Nephron progenitor cell (in vitro differentiated cells): ENCODE measurements around the gene LHX5.

Experiments
- DNase-seq: peaks from one replicate; pipeline ENCODE4 v3.0.0; 2021
- H3K27ac Mint-ChIP-seq: 2 replicates; pipeline ENCODE4 v1.8.0; 2021; ENCODE audit warnings: mild to moderate bottlenecking, moderate library complexity, mixed read lengths
- H3K27me3 Mint-ChIP-seq: 2 replicates; pipeline ENCODE4 v1.8.0; 2021; ENCODE audit warnings: mild to moderate bottlenecking, low read depth, mixed read lengths; ENCODE audit not compliant: poor library complexity
- H3K36me3 Mint-ChIP-seq: 2 replicates; pipeline ENCODE4 v1.8.0; 2021; ENCODE audit warnings: low read depth, mixed read lengths
- H3K4me1 Mint-ChIP-seq: 2 replicates; pipeline ENCODE4 v1.8.0; 2021; ENCODE audit warnings: mixed read lengths
- H3K4me3 Mint-ChIP-seq: 2 replicates; pipeline ENCODE4 v1.8.0; 2021; ENCODE audit warnings: mild to moderate bottlenecking, moderate library complexity, mixed read lengths
- H3K9me3 Mint-ChIP-seq: 2 replicates; pipeline ENCODE4 v1.8.0; 2021; ENCODE audit warnings: mild to moderate bottlenecking, moderate library complexity, mixed read lengths
- TF ChIP-seq, protein P1 (sequence below): fragments of 200-600 bp; sonication (generic); IDR thresholded peaks from 2 replicates; pipeline ENCODE4 v1.5.0; 2021; ENCODE audit warnings: antibody characterized with exemption

Gene LHX5

DNA sequence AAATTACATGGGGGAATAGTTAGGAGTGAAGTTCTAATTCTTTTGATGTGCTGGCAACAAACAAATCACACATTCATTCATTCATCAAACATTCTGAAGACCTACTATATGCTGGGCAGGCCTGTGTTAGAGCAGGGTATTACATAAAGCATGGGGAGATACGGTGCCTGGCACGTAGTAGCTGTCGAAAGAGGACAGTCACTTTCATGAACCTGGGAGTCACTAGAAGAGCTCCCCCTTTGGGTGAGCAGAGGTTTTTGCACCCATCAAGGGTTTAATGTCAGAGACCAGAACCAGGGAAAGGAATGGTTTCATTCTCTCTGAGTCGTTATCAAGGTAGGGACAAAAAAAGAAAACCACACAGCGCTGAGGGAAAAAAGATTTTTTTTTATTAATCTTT, 10.0 kb downstream of the LHX5 start:
- H3K4me3 Mint-ChIP-seq, result no peak overlapping the region
- H3K27me3 Mint-ChIP-seq, result peaks cover 99% of the 10 kb centered on the region

DNA sequence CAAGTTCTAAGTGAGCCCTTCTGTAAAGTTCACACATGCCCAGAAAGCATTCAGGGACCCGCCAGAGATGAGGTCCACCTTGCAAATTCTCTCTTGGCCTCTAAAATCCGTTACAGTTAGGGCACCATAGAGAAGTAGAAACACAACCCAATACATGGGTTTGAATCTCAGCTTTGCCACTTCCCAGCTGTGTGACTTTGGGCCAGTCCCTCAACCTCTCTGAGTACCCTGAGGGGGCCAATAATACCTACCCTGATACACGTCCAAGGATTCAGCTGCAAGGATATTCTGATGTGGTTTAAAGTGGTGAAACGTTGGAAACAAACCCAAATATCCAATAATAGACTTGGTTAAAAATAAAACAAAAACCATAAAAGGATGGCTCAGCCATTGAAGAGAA, 11.7 kb downstream of the LHX5 start:
- TF ChIP-seq, protein P1, sequence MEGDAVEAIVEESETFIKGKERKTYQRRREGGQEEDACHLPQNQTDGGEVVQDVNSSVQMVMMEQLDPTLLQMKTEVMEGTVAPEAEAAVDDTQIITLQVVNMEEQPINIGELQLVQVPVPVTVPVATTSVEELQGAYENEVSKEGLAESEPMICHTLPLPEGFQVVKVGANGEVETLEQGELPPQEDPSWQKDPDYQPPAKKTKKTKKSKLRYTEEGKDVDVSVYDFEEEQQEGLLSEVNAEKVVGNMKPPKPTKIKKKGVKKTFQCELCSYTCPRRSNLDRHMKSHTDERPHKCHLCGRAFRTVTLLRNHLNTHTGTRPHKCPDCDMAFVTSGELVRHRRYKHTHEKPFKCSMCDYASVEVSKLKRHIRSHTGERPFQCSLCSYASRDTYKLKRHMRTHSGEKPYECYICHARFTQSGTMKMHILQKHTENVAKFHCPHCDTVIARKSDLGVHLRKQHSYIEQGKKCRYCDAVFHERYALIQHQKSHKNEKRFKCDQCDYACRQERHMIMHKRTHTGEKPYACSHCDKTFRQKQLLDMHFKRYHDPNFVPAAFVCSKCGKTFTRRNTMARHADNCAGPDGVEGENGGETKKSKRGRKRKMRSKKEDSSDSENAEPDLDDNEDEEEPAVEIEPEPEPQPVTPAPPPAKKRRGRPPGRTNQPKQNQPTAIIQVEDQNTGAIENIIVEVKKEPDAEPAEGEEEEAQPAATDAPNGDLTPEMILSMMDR, result no peak
- Mint-ChIP-seq H3K4me1 (peaks cover 14% of the 10 kb centered on the region), H3K9me3 (no peaks in the 10 kb centered on the region), H3K4me3 (no peak overlapping the region), H3K27me3 (peaks cover 87% of the 10 kb centered on the region), H3K36me3 (no peaks in the 10 kb centered on the region), H3K27ac (no peak overlapping the region)
- DNase-seq, result no peak

More for the DNA sequence above, 10.0 kb downstream of the LHX5 start:
- Mint-ChIP-seq H3K9me3 (no peaks in the 10 kb centered on the region), H3K36me3 (no peaks in the 10 kb centered on the region), H3K27ac (no peak overlapping the region), H3K4me1 (peaks cover 20% of the 10 kb centered on the region)
- TF ChIP-seq, protein P1, result peak; percentile 32
- no peak for DNase-seq

DNA sequence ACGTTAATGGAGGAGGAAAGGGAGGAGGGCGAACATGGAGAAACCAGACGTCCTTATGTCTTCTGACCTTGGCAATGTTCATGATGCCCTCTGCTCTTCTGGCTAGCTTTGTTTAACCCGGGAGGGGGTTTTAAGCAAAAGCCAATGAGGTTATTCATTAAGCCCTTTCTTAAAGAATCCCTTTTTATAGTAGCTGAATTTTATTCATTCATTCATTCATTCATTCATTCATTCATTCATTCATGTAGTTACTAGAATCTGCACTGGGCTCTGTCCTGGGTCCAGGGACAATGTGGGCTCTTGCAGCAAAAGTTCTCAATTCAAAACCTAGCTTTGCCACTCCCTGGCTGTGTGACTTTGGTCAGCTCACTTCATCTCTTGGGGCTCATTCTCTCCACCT, 14.0 kb downstream of the LHX5 start:
- Mint-ChIP-seq H3K4me3 (no peak overlapping the region), H3K4me1 (no peaks in the 10 kb centered on the region), H3K9me3 (no peaks in the 10 kb centered on the region), H3K36me3 (no peaks in the 10 kb centered on the region), H3K27me3 (peaks cover 73% of the 10 kb centered on the region), H3K27ac (no peak overlapping the region)
- TF ChIP-seq, protein P1, result no peak
- DNase-seq, result no peak

DNA sequence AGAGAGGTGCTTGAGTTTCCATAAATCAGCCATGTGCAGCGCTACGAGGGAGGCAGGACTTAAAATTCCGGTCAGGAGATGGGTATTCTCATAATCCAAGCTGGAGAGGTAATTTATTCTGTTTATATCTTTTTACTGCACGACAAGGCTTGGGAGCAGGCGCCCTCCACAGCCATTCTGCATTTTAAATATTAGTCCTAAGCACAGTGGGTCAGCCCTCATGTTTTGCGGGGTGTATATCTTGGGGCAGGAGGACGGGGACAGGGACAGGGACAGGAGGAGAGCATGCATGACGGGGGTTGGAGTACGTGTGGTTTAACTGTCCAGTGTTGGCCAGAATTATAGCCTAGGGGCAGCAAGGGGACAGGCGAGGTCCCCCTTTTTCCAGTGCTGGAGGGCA, 14.5 kb downstream of the LHX5 start:
- TF ChIP-seq, protein P1, result no peak
- H3K36me3 Mint-ChIP-seq, result no peaks in the 10 kb centered on the region

DNA sequence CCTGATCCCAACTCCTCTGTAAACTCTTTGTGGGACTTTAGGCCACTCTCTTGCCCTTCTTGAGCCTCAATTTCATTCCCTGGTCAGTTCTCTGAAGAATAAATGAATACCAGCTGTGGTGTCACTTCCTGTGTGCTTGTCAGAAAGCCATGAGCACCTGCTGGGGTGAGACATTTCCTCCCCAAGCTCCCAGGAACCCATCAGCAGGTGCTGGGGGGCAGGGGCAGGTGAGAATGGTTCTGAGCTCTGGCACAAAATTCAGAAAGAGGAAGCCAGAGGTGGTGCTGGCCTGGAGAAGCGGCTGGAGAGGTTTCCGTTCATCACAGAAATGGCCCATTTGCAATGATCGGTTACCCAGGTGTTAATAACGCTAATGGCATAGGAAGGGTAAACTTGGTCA, 14.9 kb downstream of the LHX5 start:
- H3K27me3 Mint-ChIP-seq, result peaks cover 71% of the 10 kb centered on the region
- DNase-seq, result no peak
- no peaks in the 10 kb centered on the region for H3K36me3 Mint-ChIP-seq
- H3K4me3 Mint-ChIP-seq, result no peak overlapping the region
- H3K4me1 Mint-ChIP-seq, result no peaks in the 10 kb centered on the region
- H3K9me3 Mint-ChIP-seq, result no peaks in the 10 kb centered on the region
- TF ChIP-seq, protein P1, result no peak
- H3K27ac Mint-ChIP-seq, result no peak overlapping the region

More for the DNA sequence above, 14.5 kb downstream of the LHX5 start:
- peaks cover 71% of the 10 kb centered on the region for H3K27me3 Mint-ChIP-seq
- no peaks in the 10 kb centered on the region for H3K4me1 Mint-ChIP-seq
- no peak for DNase-seq
- H3K9me3 Mint-ChIP-seq, result no peaks in the 10 kb centered on the region
- H3K4me3 Mint-ChIP-seq, result no peak overlapping the region
- H3K27ac Mint-ChIP-seq, result no peak overlapping the region

DNA sequence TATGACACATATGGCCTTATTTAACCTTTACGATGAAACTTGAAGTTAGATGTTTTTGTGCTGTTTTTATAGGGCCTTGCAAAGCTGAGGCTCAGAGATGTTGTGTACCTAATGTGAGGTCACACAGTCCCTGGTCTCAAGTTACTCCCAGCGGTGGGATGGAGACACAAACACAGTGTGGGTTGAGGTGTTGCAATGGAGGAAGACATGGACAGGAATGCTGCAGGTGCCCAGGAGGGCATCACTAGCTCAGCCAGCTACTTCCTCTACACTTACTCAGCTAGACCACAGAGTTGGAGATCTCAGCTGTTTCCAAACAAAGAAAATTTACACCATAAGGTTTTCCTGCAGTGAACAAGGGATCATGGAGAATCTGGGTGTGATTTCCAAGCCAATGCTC, 15.5 kb downstream of the LHX5 start:
- Mint-ChIP-seq H3K36me3 (no peaks in the 10 kb centered on the region), H3K9me3 (no peaks in the 10 kb centered on the region), H3K4me1 (no peaks in the 10 kb centered on the region), H3K27me3 (peaks cover 65% of the 10 kb centered on the region), H3K27ac (no peak overlapping the region), H3K4me3 (no peak overlapping the region)
- TF ChIP-seq, protein P1, result no peak
- DNase-seq, result no peak
